Epithelial cell of proximal tubule (primary cell): ENCODE measurements around the gene IZUMO1R. TPM values are rescaled to one million over a fixed set of nuclear protein-coding genes. Genes with fewer than 3 reads are reported as not detected.
"Not testable (repeated sequence)": the region's sequence is repeated elsewhere in the genome, so short reads cannot be mapped to it uniquely, and the experiment has no call there.

ENCODE experiments used
- DNase-seq: peaks from one replicate; pipeline ENCODE4 v3.0.0-alpha.2; 2011; ENCODE audit warnings: low read depth
- H3K4me3 ChIP-seq: 2 replicates; pipeline ENCODE4 v1.5.1; 2011; ENCODE audit warnings: low read depth, mild to moderate bottlenecking, low read length
- CTCF ChIP-seq: conservative IDR thresholded peaks from 2 replicates; pipeline ENCODE4 v1.5.1; 2012; ENCODE audit warnings: low read depth, mild to moderate bottlenecking, low read length
- total RNA-seq: library from RNA; depleted of rRNA; stranded (reverse); fragments of >200 nt; gene quantifications from 2 replicates; pipeline ENCODE4 v1.2.3, GENCODE V29; 2015

IZUMO1R gene
- total RNA-seq, 1 donor from 2014 or later = not detected

DNA sequence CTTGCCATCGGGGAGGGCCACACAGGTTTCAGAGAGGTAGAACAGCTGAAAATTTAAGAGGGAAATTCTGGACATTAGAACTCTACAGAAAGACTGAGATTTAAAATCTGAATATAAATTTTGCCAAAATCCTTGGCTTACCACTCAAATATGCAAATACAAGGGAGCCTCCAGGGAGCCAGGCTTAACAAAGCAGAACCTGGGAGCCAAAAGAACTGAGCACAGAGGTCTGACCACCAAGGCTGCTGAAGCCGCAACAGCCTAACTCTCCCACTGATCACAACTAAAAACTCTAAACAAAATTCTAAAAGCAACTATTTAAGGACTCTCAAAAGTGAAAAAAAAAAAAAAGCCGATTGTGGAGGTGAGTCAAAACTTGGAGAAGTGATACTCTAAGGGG lies 34.3 kb downstream of the IZUMO1R start:
- no peak overlapping the region for H3K4me3 ChIP-seq
- no peak for TF ChIP-seq CTCF
- no peak for DNase-seq

DNA sequence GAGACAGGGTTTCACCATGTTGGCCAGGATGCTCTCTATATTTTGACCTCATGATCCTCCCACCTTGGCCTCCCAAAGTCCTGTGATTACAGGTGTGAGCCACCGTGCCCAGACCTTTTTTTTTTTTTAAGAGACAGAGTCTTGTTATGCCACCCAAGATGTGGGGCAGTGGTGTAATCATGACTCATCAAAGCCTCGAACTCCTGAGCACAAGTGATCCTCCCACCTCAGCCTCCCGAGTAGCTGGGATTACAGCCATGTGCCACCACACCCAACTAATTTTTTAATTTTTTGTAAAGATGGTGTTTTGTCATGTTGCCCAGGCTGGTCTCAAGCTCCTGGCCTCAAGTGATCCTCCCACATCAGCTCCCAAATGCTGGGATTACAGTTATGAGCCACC lies 37.9 kb downstream of the IZUMO1R start:
- no peak for DNase-seq
- no peak for TF ChIP-seq CTCF

GRCh38 chr11:94343495-94343894 lies 39.1 kb downstream of the IZUMO1R start:
- no peak for DNase-seq
- no peak for TF ChIP-seq CTCF
- no peak overlapping the region for H3K4me3 ChIP-seq

More for the DNA sequence above, 37.9 kb downstream of the IZUMO1R start:
- H3K4me3 ChIP-seq = no peak overlapping the region

- H3K4me3 ChIP-seq, DNase-seq: not testable (repeated sequence)
Observed at GRCh38 chr11:94346311-94346710, 41.9 kb downstream of the IZUMO1R start.

- H3K4me3 ChIP-seq, DNase-seq: not testable (repeated sequence)
Observed at GRCh38 chr11:94350850-94351563, 46.6 kb downstream of the IZUMO1R start.

Other genes with a start within 250 kb of the IZUMO1R start
- 28.9 and 31.5 TPM in 2 replicates for gene PANX1, start 175.7 kb upstream of the IZUMO1R start, total RNA-seq
- gene GPR83, start 96.8 kb downstream of the IZUMO1R start, total RNA-seq = 0.07 and 0.12 TPM in 2 replicates
- 13.7 and 17.3 TPM in 2 replicates for gene MRE11, start 189.3 kb downstream of the IZUMO1R start, total RNA-seq
- 7.2 and 16.2 TPM in 2 replicates for gene ANKRD49, start 189.4 kb downstream of the IZUMO1R start, total RNA-seq
- not detected in 2 replicates for gene C11orf97, start 207.9 kb downstream of the IZUMO1R start, total RNA-seq
- 7.2 and 10.6 TPM in 2 replicates for gene FUT4, start 239.3 kb downstream of the IZUMO1R start, total RNA-seq